ENCODE data around the gene SLIT1. TPM values are rescaled to one million over a fixed set of nuclear protein-coding genes. Genes with fewer than 3 reads are reported as not detected.

Gene SLIT1
- total RNA-seq, 4 donors from 2014 or later: 0.10 to 0.13 TPM; not detected in 2

- DNase-seq (no peak), ATAC-seq (no peak)
- H3K36me3 ChIP-seq: no peaks in the 10 kb centered on the region
- no peaks in the 10 kb centered on the region for H3K27me3 ChIP-seq
- in situ Hi-C loops (cut with MboI; ENCODE audit: low sequenced_read_pairs in 4 of 4) (loop anchor here in 2 of 4 donors (25.0 kb wide), 1 partner anchor 660 kb away; no protein-coding TSS in a partner anchor), intact Hi-C loops (cut with DNase I; ENCODE audit: low total_unique reads) (no loop called here)
- no peak overlapping the region for H3K4me3 ChIP-seq
- TF ChIP-seq CTCF (IDR thresholded peaks at IDR 0.05 in 4 of 5, conservative IDR thresholded peaks at IDR 0.05 in 1 of 5) (no peak), POLR2A (IDR thresholded peaks at IDR 0.05) (no peak)
- no peaks in the 10 kb centered on the region for H3K4me1 ChIP-seq
- H3K9me3 ChIP-seq: no peaks in the 10 kb centered on the region
- no peak overlapping the region for H3K27ac ChIP-seq
Observed at GRCh38 chr10:97047788-97048187, 138.0 kb downstream of the SLIT1 start.

- no peak overlapping the region for H3K4me3 ChIP-seq
- DNase-seq: no peak
- intact Hi-C loops (cut with DNase I; ENCODE audit: low total_unique reads): no loop called here
- H3K36me3 ChIP-seq: no peaks in the 10 kb centered on the region
- H3K27ac ChIP-seq: no peak overlapping the region
- H3K9me3 ChIP-seq: no peaks in the 10 kb centered on the region
- no peaks in the 10 kb centered on the region for H3K4me1 ChIP-seq
- TF ChIP-seq CTCF (IDR thresholded peaks at IDR 0.05 in 4 of 5, conservative IDR thresholded peaks at IDR 0.05 in 1 of 5) (no peak), POLR2A (IDR thresholded peaks at IDR 0.05) (no peak)
- H3K27me3 ChIP-seq: no peaks in the 10 kb centered on the region
- ATAC-seq: no peak
- in situ Hi-C loops (cut with MboI; ENCODE audit: low sequenced_read_pairs in 4 of 4): loop anchor here in 2 of 4 donors (25.0 kb wide), 1 partner anchor 660 kb away; no protein-coding TSS in a partner anchor
Observed at GRCh38 chr10:97047083-97047736, 138.5 kb downstream of the SLIT1 start.

DNA sequence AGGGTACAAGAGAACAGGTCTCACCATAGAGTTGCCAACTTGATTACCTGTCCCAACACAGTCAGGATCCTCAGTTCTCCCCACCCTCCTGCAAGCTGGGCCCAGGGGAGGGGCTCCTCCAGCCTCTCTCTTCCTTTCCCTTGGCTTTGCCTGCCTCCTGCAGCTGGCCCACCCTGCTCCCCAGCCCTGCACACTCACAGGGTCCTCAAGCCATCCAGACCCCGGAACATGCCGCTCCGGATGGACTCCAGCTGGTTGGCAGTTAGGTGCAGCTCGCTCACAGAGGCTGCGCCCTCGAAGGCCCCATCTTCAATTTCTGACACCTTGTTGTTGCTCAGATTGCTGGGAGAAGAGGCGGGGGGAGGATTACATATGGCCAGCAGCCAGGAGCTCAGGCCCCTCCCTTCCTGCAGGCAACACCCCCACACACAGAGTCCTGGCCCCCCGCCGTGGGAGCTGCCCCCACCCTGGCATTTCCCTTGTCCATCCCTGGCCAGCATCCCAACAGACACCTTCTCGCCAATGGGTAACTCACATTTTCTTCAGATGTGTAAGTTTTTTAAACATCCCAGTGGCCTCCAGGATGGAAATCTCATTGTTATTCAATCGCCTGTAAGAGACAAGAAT lies 139.2 kb downstream of the SLIT1 start:
- no peak for ATAC-seq
- no peaks in the 10 kb centered on the region for H3K4me1 ChIP-seq
- no peak overlapping the region for H3K27ac ChIP-seq
- no peaks in the 10 kb centered on the region for H3K9me3 ChIP-seq
- in situ Hi-C loops (cut with MboI; ENCODE audit: low sequenced_read_pairs in 4 of 4) (loop anchor here in 2 of 4 donors (25.0 kb wide), 1 partner anchor 659 kb away; no protein-coding TSS in a partner anchor), intact Hi-C loops (cut with DNase I; ENCODE audit: low total_unique reads) (no loop called here)
- no peak for DNase-seq
- TF ChIP-seq CTCF (IDR thresholded peaks at IDR 0.05 in 4 of 5, conservative IDR thresholded peaks at IDR 0.05 in 1 of 5) (no peak), POLR2A (IDR thresholded peaks at IDR 0.05) (no peak)
- no peaks in the 10 kb centered on the region for H3K27me3 ChIP-seq
- no peaks in the 10 kb centered on the region for H3K36me3 ChIP-seq
- H3K4me3 ChIP-seq: no peak overlapping the region

DNA sequence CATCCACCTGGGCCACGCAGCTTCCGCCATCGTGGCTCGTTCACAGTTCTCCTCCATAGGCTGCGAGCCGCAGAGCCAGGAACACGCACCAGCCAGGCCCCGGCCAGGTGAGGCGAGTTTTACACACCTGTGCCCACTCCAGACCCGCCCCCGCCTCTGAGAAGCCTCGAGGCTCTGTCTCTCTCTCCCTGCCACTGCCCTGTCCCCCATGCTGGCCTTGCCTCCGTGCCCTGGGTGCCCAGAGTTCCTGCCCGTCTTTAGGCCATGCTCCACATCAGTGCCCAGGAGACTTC lies 142.2 kb downstream of the SLIT1 start:
- no peak for TF ChIP-seq POLR2A (IDR thresholded peaks at IDR 0.05)
- no peak for TF ChIP-seq CTCF (IDR thresholded peaks at IDR 0.05 in 4 of 5, conservative IDR thresholded peaks at IDR 0.05 in 1 of 5)
- Histone ChIP-seq H3K36me3 (no peaks in the 10 kb centered on the region), H3K4me1 (no peaks in the 10 kb centered on the region), H3K4me3 (no peak overlapping the region), H3K27me3 (no peaks in the 10 kb centered on the region), H3K9me3 (no peaks in the 10 kb centered on the region), H3K27ac (no peak overlapping the region)
- DNase-seq (no peak), ATAC-seq (no peak)
- intact Hi-C loops (cut with DNase I; ENCODE audit: low total_unique reads) (no loop called here), in situ Hi-C loops (cut with MboI; ENCODE audit: low sequenced_read_pairs in 4 of 4) (loop anchor here in 2 of 4 donors (25.0 kb wide), 1 partner anchor 656 kb away; no protein-coding TSS in a partner anchor)
